Gastrocnemius medialis (tissue), 4 donors: ENCODE results near the gene JAG2.

Experiments used
- POLR2A ChIP-seq, 2 donors: fragments of 450-650 bp; IDR thresholded peaks; one replicate each; pipeline ENCODE4 v1.6.1; 2017; ENCODE audit warnings: antibody characterized with exemption in 2 of 2, mild to moderate bottlenecking in 2 of 2, moderate library complexity in 2 of 2
- TF ChIP-seq, protein P1 (sequence below), 5 experiments: fragments of 450-650 bp in 3 of 5; fragments of 200-600 bp in 2 of 5; sonication (generic) in 2 of 5; IDR thresholded peaks in 4 of 5; conservative IDR thresholded peaks in 1 of 5; 1 replicate in 4 of 5; 2 replicates in 1 of 5; pipeline ENCODE4 v1.5.1; 2016 to 2019; ENCODE audit warnings: antibody characterized with exemption in 5 of 5, mild to moderate bottlenecking in 3 of 5, moderate library complexity in 3 of 5

DNA sequence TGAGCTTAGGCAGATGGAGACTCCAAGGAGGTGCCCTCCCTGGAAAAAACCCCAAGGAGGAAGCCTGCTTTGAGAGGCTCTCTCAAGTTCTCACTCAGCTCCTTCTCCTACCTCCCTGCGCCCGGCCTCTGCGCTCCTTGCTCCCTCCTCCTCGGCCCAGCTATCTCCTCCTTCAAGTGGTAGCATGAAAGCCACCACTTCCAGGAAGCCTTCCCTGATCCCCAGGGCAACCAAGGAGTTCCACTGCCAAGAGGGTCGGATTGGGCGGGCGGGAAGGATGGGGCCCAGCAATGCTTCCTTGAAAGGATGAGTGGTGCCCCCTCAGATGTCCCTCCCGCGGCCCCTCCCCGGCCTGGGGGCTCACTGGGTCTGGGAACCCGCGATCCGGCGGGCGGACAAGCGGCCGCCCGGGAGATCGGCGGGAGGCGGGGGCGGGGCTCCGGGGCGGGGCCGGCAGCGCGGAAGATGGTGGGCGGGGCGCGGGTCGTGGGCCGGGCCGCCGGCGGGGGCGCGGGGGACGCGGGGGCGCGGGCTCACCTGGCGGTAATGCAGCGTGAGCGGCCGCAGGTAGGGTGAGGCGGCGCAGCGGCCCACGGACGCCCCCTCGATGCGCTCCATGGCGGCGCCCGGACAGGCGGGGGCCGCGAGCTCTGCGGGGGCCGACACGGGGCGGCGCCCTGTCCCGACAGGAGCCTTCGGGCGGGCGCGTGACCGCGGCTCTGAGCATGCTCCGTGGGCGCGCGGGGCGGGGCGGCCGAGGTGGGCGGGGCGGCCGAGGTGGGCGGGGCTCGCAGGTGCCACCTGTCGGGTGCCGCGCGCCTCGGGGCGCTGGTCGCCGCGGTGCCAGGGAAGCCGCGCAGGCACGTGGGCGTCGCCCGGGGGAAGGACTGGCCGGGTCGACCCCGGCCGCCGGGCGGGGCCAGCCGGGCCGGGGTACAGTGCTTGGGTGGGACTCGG, 12.3 kb upstream of the JAG2 start, which contains the start of gene NUDT14:
- TF ChIP-seq, protein P1, sequence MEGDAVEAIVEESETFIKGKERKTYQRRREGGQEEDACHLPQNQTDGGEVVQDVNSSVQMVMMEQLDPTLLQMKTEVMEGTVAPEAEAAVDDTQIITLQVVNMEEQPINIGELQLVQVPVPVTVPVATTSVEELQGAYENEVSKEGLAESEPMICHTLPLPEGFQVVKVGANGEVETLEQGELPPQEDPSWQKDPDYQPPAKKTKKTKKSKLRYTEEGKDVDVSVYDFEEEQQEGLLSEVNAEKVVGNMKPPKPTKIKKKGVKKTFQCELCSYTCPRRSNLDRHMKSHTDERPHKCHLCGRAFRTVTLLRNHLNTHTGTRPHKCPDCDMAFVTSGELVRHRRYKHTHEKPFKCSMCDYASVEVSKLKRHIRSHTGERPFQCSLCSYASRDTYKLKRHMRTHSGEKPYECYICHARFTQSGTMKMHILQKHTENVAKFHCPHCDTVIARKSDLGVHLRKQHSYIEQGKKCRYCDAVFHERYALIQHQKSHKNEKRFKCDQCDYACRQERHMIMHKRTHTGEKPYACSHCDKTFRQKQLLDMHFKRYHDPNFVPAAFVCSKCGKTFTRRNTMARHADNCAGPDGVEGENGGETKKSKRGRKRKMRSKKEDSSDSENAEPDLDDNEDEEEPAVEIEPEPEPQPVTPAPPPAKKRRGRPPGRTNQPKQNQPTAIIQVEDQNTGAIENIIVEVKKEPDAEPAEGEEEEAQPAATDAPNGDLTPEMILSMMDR (IDR thresholded peaks at IDR 0.05 in 4 of 5, conservative IDR thresholded peaks at IDR 0.05 in 1 of 5) = no peak
- peak; percentile 27 to 50 for TF ChIP-seq POLR2A (IDR thresholded peaks at IDR 0.05)
